Adrenal gland (tissue), 12 donors: ENCODE data around the gene ARHGEF17. TPM values are rescaled to one million over a fixed set of nuclear protein-coding genes. Genes with fewer than 3 reads are reported as not detected.
A peak's percentile ranks its signal among the peaks of the same experiment; 100 is the strongest.

Source experiments
- DNase-seq, 7 donors: peaks; one replicate each; pipeline ENCODE4 v3.0.0-alpha.2; 2019 to 2020
- H3K27ac ChIP-seq, 5 donors: fragments of 200-600 bp; sonication (generic) in 4 of 5; 1 replicate in 3 of 5; 2 replicates in 2 of 5; pipeline versions ENCODE4 v1.5.1 to v1.8.0; 2016 to 2020; ENCODE audit warnings: mild to moderate bottlenecking in 1 of 5
- H3K27me3 ChIP-seq: fragments of 200-600 bp; 2 replicates; pipeline ENCODE4 v1.8.0; 2021
- H3K36me3 ChIP-seq, 2 donors: fragments of 200-600 bp; replicated peaks in 1 of 2; 1 replicate in 1 of 2; 2 replicates in 1 of 2; pipeline versions ENCODE4 v1.5.1 to v1.8.0; 2018 to 2022
- H3K4me1 ChIP-seq, 2 donors: fragments of 200-600 bp; replicated peaks in 1 of 2; 1 replicate in 1 of 2; 2 replicates in 1 of 2; pipeline versions ENCODE4 v1.5.1 to v1.8.0; 2018 to 2021
- H3K4me3 ChIP-seq, 4 donors: fragments of 200-600 bp; sonication (generic) in 3 of 4; one replicate each; pipeline ENCODE4 v1.5.1; 2016 to 2018
- H3K9me3 ChIP-seq, 3 donors: fragments of 200-600 bp; sonication (generic) in 1 of 3; replicated peaks in 1 of 3; 1 replicate in 2 of 3; 2 replicates in 1 of 3; pipeline versions ENCODE4 v1.5.1 to v1.8.0; 2016 to 2021
- POLR2A ChIP-seq, 2 donors: fragments of 450-650 bp; IDR thresholded peaks; one replicate each; pipeline ENCODE4 v1.6.1; 2017; ENCODE audit warnings: antibody characterized with exemption in 2 of 2, mild to moderate bottlenecking in 2 of 2, moderate library complexity in 1 of 2
- WGBS, 4 donors: extraction: QIAGEN DNeasy Blood & Tissue Kit in 2 of 4; methylation state at CpG; one replicate each; pipeline versions ENCODE4 v1.1.5 to v1.1.7; 2013 to 2017; 5-methylcytosine and 5-hydroxymethylcytosine counted together
- intact Hi-C, 2 donors: fragments of 100-400 bp; cut with DNase I; formaldehyde crosslinking; loops; one replicate each; pipeline versions ENCODE4 v1.14.1 to v1.15.0; 2022 to 2023
- polyA plus RNA-seq, 3 donors: library from polyadenylated mRNA; stranded (reverse); fragments of 200-250 nt in 2 of 3; fragments of 350-450 nt in 1 of 3; fragmentation: Illumina TruSeq in 1 of 3; extraction: RNeasy Lipid Tissue Mini Kit (QIAGEN cat#74804) in 1 of 3; gene quantifications; one replicate each; pipeline ENCODE4 v1.2.3, GENCODE V29; 2013 to 2014
- total RNA-seq, 9 donors: library from RNA; depleted of rRNA in 4 of 9; stranded (reverse); fragments of >200 nt in 4 of 9; fragments of 120-200 nt in 1 of 9; fragmentation: NEBNext Ultra II Directional in 1 of 9; extraction: Animal tissue kit (Norgen Biotek cat#: 25700) in 1 of 9; gene quantifications; one replicate each; pipeline versions ENCODE4 v1.1.0 to v1.2.4, GENCODE V29; 2013 to 2023
- TF ChIP-seq, protein P1 (sequence below), 6 experiments: fragments of 450-650 bp in 4 of 6; fragments of 200-600 bp in 2 of 6; sonication (generic) in 1 of 6; IDR thresholded peaks; 1 replicate in 5 of 6; 2 replicates in 1 of 6; pipeline versions ENCODE4 v1.5.1 to v1.8.0; 2016 to 2021; ENCODE audit warnings: antibody characterized with exemption in 6 of 6, mild to moderate bottlenecking in 2 of 6, moderate library complexity in 1 of 6
- donor health status: healthy with polysubstance abuse.
- donor health status: Bipolar disorder and iron deficiency.
- donor health status: DM: yes; HTN: yes; CAD: no.
- donor health status: DM: no; HTN: no; CAD: no.
- donor health status: DM: no; HTN: no; CAD: no.
- donor health status: DM: yes; HTN: yes; CAD: no.

The ARHGEF17 gene
- total and polyA plus RNA-seq, 12 donors, result 8.1 to 48.2 (median 20.4) TPM

DNA sequence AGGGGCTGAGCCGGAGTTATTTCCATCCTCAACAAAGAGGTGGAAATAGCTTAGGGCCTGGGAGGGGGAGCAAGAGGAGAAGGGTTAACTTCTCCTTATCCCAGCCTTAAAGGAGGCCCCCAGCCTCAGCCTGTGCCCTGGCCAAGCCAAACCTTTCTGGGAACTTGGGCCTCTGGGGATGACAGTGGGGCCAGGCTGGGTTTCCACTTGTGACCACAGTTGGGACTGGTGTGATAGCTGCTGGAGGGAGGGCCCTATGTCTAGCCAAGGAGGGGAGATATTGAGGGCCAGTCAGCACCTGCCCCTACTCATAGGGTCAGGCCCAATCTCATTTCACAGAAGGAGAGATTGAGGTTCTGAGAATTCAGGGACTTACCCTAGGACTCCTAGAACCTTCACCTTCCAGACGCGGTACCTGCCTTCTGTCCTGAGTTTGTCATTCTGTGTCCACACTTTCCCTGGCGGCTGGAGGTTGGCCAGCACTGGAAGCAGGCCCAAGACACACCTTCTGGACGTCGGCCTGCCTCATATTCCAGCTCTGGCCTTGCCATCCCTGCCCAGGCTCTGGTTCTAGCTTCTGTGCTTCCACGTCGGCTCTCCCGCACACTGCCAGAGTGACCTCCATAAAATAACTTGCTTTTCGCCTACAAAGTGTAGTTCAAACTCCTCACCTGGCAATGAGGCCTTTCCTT lies 71.3 kb downstream of the ARHGEF17 start:
- no peak for DNase-seq
- H3K4me3 ChIP-seq, result no peak overlapping the region
- peaks cover 5 to 22% of the 10 kb centered on the region in 2 donors for H3K4me1 ChIP-seq
- 77 to 90% (median 84%) methylated on average over 10 of the region's 10 CpGs for WGBS, 4 donors
- intact Hi-C loops, result no loop called here
- TF ChIP-seq, protein P1, sequence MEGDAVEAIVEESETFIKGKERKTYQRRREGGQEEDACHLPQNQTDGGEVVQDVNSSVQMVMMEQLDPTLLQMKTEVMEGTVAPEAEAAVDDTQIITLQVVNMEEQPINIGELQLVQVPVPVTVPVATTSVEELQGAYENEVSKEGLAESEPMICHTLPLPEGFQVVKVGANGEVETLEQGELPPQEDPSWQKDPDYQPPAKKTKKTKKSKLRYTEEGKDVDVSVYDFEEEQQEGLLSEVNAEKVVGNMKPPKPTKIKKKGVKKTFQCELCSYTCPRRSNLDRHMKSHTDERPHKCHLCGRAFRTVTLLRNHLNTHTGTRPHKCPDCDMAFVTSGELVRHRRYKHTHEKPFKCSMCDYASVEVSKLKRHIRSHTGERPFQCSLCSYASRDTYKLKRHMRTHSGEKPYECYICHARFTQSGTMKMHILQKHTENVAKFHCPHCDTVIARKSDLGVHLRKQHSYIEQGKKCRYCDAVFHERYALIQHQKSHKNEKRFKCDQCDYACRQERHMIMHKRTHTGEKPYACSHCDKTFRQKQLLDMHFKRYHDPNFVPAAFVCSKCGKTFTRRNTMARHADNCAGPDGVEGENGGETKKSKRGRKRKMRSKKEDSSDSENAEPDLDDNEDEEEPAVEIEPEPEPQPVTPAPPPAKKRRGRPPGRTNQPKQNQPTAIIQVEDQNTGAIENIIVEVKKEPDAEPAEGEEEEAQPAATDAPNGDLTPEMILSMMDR (IDR thresholded peaks at IDR 0.05), result no peak
- no peak for TF ChIP-seq POLR2A (IDR thresholded peaks at IDR 0.05)
- H3K27ac ChIP-seq, result no peak overlapping the region
- H3K27me3 ChIP-seq, result no peaks in the 10 kb centered on the region
- no peaks in the 10 kb centered on the region for H3K36me3 ChIP-seq
- H3K9me3 ChIP-seq, result no peaks in the 10 kb centered on the region

DNA sequence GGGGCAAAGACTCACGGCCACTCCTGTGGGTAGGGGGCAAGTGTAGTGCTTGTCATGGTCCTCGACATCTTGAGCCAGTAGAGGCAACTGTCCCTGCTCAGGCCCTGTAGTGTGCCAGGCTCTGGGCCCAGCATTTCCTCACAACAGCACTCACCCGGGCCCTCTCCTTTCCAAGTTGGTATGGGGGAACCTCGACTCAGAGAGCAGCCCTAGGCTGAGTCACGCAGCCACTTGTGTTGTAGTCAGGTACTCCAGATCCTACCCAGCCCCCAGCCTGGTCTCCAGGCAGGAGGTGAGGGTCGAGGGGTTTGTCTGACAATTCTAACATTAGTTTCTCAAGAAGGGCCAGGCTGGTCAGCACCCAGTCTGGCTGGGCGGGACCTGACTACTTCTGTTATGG lies 72.3 kb downstream of the ARHGEF17 start:
- intact Hi-C loops, result no loop called here
- DNase-seq, result peak in 1 of 7 donors; percentile 12
- TF ChIP-seq, protein P1 (IDR thresholded peaks at IDR 0.05), result no peak
- no peak for TF ChIP-seq POLR2A (IDR thresholded peaks at IDR 0.05)
- Histone ChIP-seq H3K9me3 (no peaks in the 10 kb centered on the region), H3K36me3 (no peaks in the 10 kb centered on the region), H3K27ac (peak overlapping the region in 1 of 5 donors; percentile 49), H3K4me1 (peaks cover 5 to 27% of the 10 kb centered on the region in 2 donors), H3K4me3 (no peak overlapping the region), H3K27me3 (no peaks in the 10 kb centered on the region)
- 50 to 89% (median 81%) methylated on average over 2 to 7 of the region's 7 CpGs for WGBS, 4 donors

DNA sequence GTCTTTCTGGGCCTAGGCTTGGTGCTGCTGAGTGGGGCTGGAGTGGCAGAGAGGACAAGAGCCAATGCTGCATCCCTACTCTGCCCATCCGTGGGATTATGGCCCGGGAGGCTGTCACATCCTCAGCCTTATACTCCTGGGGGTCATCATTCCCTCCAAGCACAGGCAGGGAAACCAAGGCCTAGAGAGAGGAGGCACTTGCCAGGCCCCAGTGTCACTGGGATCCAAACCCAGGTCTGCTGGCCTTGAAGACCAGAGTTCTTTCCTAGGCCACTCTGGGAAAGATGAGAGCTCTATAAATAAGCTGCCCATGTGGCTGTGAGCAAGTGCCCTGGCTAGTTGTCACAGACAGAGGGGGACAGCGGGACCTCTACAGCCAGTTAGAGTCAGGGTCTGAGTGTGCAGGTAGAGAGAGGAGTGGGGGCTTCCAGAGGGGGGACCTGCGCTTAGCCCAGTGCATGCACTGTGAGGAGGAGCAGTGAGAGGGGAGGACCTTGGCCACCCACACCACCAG lies 72.9 kb downstream of the ARHGEF17 start:
- Histone ChIP-seq H3K4me1 (peaks cover 5 to 30% of the 10 kb centered on the region in 2 donors), H3K9me3 (no peaks in the 10 kb centered on the region), H3K27ac (peak overlapping the region in 1 of 5 donors; percentile 22), H3K27me3 (no peaks in the 10 kb centered on the region), H3K36me3 (no peaks in the 10 kb centered on the region), H3K4me3 (no peak overlapping the region)
- DNase-seq, result no peak
- intact Hi-C loops, result no loop called here
- no peak for TF ChIP-seq POLR2A (IDR thresholded peaks at IDR 0.05)
- TF ChIP-seq, protein P1 (IDR thresholded peaks at IDR 0.05), result no peak
- 89 to 100% (median 91%) methylated on average over 1 to 4 of the region's 4 CpGs for WGBS, 4 donors

DNA sequence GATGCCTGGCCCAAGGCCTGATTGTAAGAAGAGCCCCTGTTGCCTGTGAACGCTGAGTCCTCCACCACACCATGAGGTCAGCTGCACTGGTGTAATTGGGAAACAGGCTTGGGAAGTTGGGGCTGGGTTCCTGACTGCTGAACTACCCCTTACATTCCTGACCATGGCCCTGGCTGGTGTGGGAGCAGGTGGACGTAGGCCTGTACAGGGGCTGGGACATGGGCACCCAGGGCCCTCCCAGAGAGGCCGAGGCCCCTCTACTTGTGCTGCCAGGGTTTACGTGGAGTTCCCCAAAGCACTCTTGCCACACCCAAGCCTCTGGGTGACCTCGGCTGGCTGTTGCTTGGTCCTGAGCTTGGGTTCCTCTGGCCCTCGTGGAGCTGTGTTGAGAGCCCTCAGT lies 73.5 kb downstream of the ARHGEF17 start:
- intact Hi-C loops, result no loop called here
- Histone ChIP-seq H3K4me3 (no peak overlapping the region), H3K27me3 (no peaks in the 10 kb centered on the region), H3K36me3 (no peaks in the 10 kb centered on the region), H3K4me1 (peaks cover 4 to 30% of the 10 kb centered on the region in 2 donors), H3K27ac (peak overlapping the region in 1 of 5 donors; percentile 22), H3K9me3 (no peaks in the 10 kb centered on the region)
- DNase-seq, result no peak
- TF ChIP-seq, protein P1 (IDR thresholded peaks at IDR 0.05), result no peak
- TF ChIP-seq POLR2A (IDR thresholded peaks at IDR 0.05), result no peak
- WGBS, 4 donors, result 66 to 100% (median 86%) methylated on average over 1 to 6 of the region's 6 CpGs
